IMR-90 (cell line): ENCODE data around the gene SNAPC4. TPM values are rescaled to one million over a fixed set of nuclear protein-coding genes. Genes with fewer than 3 reads are reported as not detected.

Experiments used
- ATAC-seq: fragments of 200-7000 bp; cut with Tn5 transposase; 2 replicates; pipeline ENCODE4 v1.9.1; 2020; ENCODE audit warnings: low read depth, mild to moderate bottlenecking, moderate library complexity
- BruUV-seq: library from RNA; stranded (reverse); fragments of 400-500 nt; replicated peaks from 2 replicates; lab custom pipeline; 2021; lab: Mats Ljungman, UMichigan
- CTCF ChIA-PET: fragments of 300-600 bp; formaldehyde crosslinking; extraction: SDS; loops from one replicate; lab custom pipeline; 2021; ENCODE audit warnings: antibody characterized with exemption; lab: Yijun Ruan, JAX
- POLR2A ChIA-PET: fragments of 300-600 bp; sonication (Branson Sonifier 250); formaldehyde crosslinking; loops from one replicate; lab custom pipeline; 2022; ENCODE audit warnings: antibody characterized with exemption; ENCODE audit not compliant: unreplicated experiment; lab: Charles Lee
- DNase-seq: peaks from one replicate; pipeline ENCODE4 v3.0.0; 2013
- H2AFZ ChIP-seq: replicated peaks from 2 replicates; pipeline ENCODE3; 2013; ENCODE audit warnings: low read length, mild to moderate bottlenecking; ENCODE audit not compliant: poor library complexity
- H2AK5ac ChIP-seq: 2 replicates; pipeline ENCODE4 v1.6.1; 2013; ENCODE audit warnings: low read depth, low read length, inconsistent platforms
- H2AK9ac ChIP-seq: replicated peaks from 2 replicates; pipeline ENCODE3; 2013; ENCODE audit warnings: mild to moderate bottlenecking, low read depth, low read length, moderate library complexity; ENCODE audit not compliant: poor library complexity
- H2BK120ac ChIP-seq: 2 replicates; pipeline ENCODE4 v1.6.1; 2013; ENCODE audit warnings: low read depth, low read length, inconsistent platforms
- H2BK15ac ChIP-seq: 3 replicates; pipeline ENCODE4 v1.6.1; 2013; ENCODE audit warnings: low read depth, low read length, inconsistent platforms
- H2BK20ac ChIP-seq: 2 replicates; pipeline ENCODE4 v1.6.1; 2013; ENCODE audit warnings: low read depth, mild to moderate bottlenecking, inconsistent platforms, low read length, moderate library complexity
- H2BK5ac ChIP-seq: 2 replicates; pipeline ENCODE4 v1.6.1; 2013; ENCODE audit warnings: mild to moderate bottlenecking, low read depth, low read length, inconsistent platforms; ENCODE audit not compliant: poor library complexity, severe bottlenecking
- H3K14ac ChIP-seq: replicated peaks from 2 replicates; pipeline ENCODE4 v1.6.1; 2013; ENCODE audit warnings: low read depth, low read length, inconsistent platforms
- H3K18ac ChIP-seq: 2 replicates; pipeline ENCODE4 v1.6.1; 2013; ENCODE audit warnings: low read depth, low read length, control low read depth
- H3K23ac ChIP-seq: 2 replicates; pipeline ENCODE4 v1.6.1; 2013; ENCODE audit warnings: low read depth, low read length, inconsistent platforms
- H3K27ac ChIP-seq: 2 replicates; pipeline ENCODE4 v1.5.1; 2013; ENCODE audit warnings: mild to moderate bottlenecking, control low read depth, low read length; ENCODE audit not compliant: insufficient read depth
- H3K27me3 ChIP-seq: 2 replicates; pipeline ENCODE4 v1.6.1; 2013; ENCODE audit warnings: low read length; ENCODE audit not compliant: control insufficient read depth, insufficient read depth
- H3K36me3 ChIP-seq: 2 replicates; pipeline ENCODE4 v1.6.1; 2013; ENCODE audit warnings: low read length, mixed read lengths; ENCODE audit not compliant: control insufficient read depth, insufficient read depth
- H3K4ac ChIP-seq: 2 replicates; pipeline ENCODE4 v1.6.1; 2013; ENCODE audit warnings: low read depth, low read length, inconsistent platforms
- H3K4me1 ChIP-seq: 2 replicates; pipeline ENCODE4 v1.6.1; 2013; ENCODE audit warnings: low read length, mixed read lengths; ENCODE audit not compliant: control insufficient read depth, insufficient read depth
- H3K4me2 ChIP-seq: 2 replicates; pipeline ENCODE4 v1.6.1; 2013; ENCODE audit warnings: low read depth, mild to moderate bottlenecking, control low read depth, low read length, moderate library complexity
- H3K4me3 ChIP-seq: 2 replicates; pipeline ENCODE4 v1.5.1; 2013; ENCODE audit warnings: low read depth, mild to moderate bottlenecking, control low read depth, low read length, moderate library complexity; ENCODE audit not compliant: insufficient read depth
- H3K56ac ChIP-seq: 2 replicates; pipeline ENCODE4 v1.6.1; 2013; ENCODE audit warnings: low read length, inconsistent platforms; ENCODE audit not compliant: insufficient read depth; ENCODE audit errors: extremely low read depth
- H3K79me1 ChIP-seq, 2 experiments: 2 replicates each; pipeline ENCODE4 v1.6.1; 2013; ENCODE audit warnings: low read length in 2 of 2, inconsistent platforms in 1 of 2, low read depth in 1 of 2
- H3K9ac ChIP-seq: 2 replicates; pipeline ENCODE4 v1.6.1; 2013; ENCODE audit warnings: low read depth, low read length, control low read depth
- H3K9me1 ChIP-seq: 2 replicates; pipeline ENCODE4 v1.6.1; 2013; ENCODE audit warnings: low read length, inconsistent platforms; ENCODE audit not compliant: insufficient read depth
- H3K9me3 ChIP-seq: 2 replicates; pipeline ENCODE4 v1.6.1; 2013; ENCODE audit warnings: low read length; ENCODE audit not compliant: control insufficient read depth, insufficient read depth
- H4K20me1 ChIP-seq: 2 replicates; pipeline ENCODE4 v1.6.1; 2013; ENCODE audit warnings: low read length, inconsistent platforms; ENCODE audit not compliant: insufficient read depth
- H4K5ac ChIP-seq: 2 replicates; pipeline ENCODE4 v1.6.1; 2013; ENCODE audit warnings: mild to moderate bottlenecking, low read depth, low read length, control low read depth
- H4K8ac ChIP-seq, 2 experiments: 2 replicates each; pipeline ENCODE4 v1.6.1; 2013; ENCODE audit warnings: low read depth in 2 of 2, low read length in 2 of 2, control low read depth in 1 of 2, inconsistent platforms in 1 of 2
- H4K91ac ChIP-seq: 2 replicates; pipeline ENCODE4 v1.6.1; 2013; ENCODE audit warnings: low read depth, low read length, inconsistent platforms; ENCODE audit not compliant: insufficient read depth
- CHD1 ChIP-seq: IDR thresholded peaks from 2 replicates; pipeline ENCODE4 v1.6.1; 2012; ENCODE audit warnings: low read depth, low read length, improper control_type of control experiment
- ELK1 ChIP-seq: fragments of 150-350 bp; IDR thresholded peaks from 2 replicates; pipeline ENCODE4 v1.6.1; 2016; ENCODE audit warnings: low read depth, mild to moderate bottlenecking, low read length, moderate library complexity, borderline replicate concordance
- MAFK ChIP-seq: IDR thresholded peaks from 2 replicates; pipeline ENCODE4 v1.6.1; 2012; ENCODE audit warnings: low read depth, low read length, improper control_type of control experiment
- MAZ ChIP-seq: IDR thresholded peaks from 2 replicates; pipeline ENCODE4 v1.6.1; 2012; ENCODE audit warnings: low read depth, mild to moderate bottlenecking, low read length, improper control_type of control experiment, moderate library complexity, borderline replicate concordance
- MXI1 ChIP-seq: IDR thresholded peaks from 2 replicates; pipeline ENCODE4 v1.6.1; 2012; ENCODE audit warnings: low read depth, mild to moderate bottlenecking, low read length, moderate library complexity, borderline replicate concordance
- NFE2L2 ChIP-seq: fragments of 150-350 bp; IDR thresholded peaks from 2 replicates; pipeline ENCODE4 v1.6.1; 2016; ENCODE audit warnings: low read depth, mild to moderate bottlenecking, low read length
- RAD21 ChIP-seq: IDR thresholded peaks from 2 replicates; pipeline ENCODE4 v1.6.1; 2012; ENCODE audit warnings: low read length, improper control_type of control experiment
- RCOR1 ChIP-seq: IDR thresholded peaks from 2 replicates; pipeline ENCODE4 v1.6.1; 2012; ENCODE audit warnings: mild to moderate bottlenecking, low read length, improper control_type of control experiment; ENCODE audit not compliant: insufficient replicate concordance
- SMC3 ChIP-seq: fragments of 150-350 bp; IDR thresholded peaks from 2 replicates; pipeline ENCODE4 v1.6.1; 2016; ENCODE audit warnings: low read depth, mild to moderate bottlenecking, antibody characterized with exemption, low read length, moderate library complexity
- USF2 ChIP-seq: fragments of 150-350 bp; IDR thresholded peaks from 2 replicates; pipeline ENCODE4 v1.6.1; 2017; ENCODE audit warnings: mild to moderate bottlenecking, antibody characterized with exemption, low read length, low read depth
- WGBS, 2 experiments: methylation state at CpG; one replicate each; pipeline versions ENCODE4 v1.1.5 to v1.1.7; 2013; ENCODE audit warnings: missing lambda C conversion rate in 2 of 2; ENCODE audit not compliant: insufficient read length in 1 of 2; ENCODE audit errors: extremely low coverage in 2 of 2; 5-methylcytosine and 5-hydroxymethylcytosine counted together
- dilution Hi-C: fragments of 300-500 bp; cut with HindIII; formaldehyde crosslinking; loops from one replicate; pipeline ENCODE4 v1.14.3; 2018; ENCODE audit warnings: low sequenced_read_pairs; ENCODE audit not compliant: unreplicated experiment
- in situ Hi-C: fragments of 300-500 bp; cut with MboI; formaldehyde crosslinking; loops from 3 replicates; pipeline ENCODE4 v1.14.3; 2019; ENCODE audit warnings: low sequenced_read_pairs, inconsistent platforms, mixed read lengths
- intact Hi-C: fragments of 100-400 bp; cut with micrococcal nuclease; formaldehyde crosslinking; loops from 2 replicates; pipeline ENCODE4 v1.10.0; 2022
- polyA plus RNA-seq, 3 experiments: library from polyadenylated mRNA; depleted of rRNA; stranded (reverse); fragments of >200 nt; gene quantifications; 2 replicates each; pipeline ENCODE4 v1.2.3, GENCODE V29; 2012; ENCODE audit warnings: low replicate concordance in 1 of 3
- total RNA-seq: library from RNA; depleted of rRNA; stranded (reverse); fragments of >200 nt; gene quantifications from 2 replicates; pipeline ENCODE4 v1.2.3, GENCODE V29; 2012
- TF ChIP-seq, protein P1 (sequence below): conservative IDR thresholded peaks from 2 replicates; pipeline ENCODE4 v1.5.1; 2012; ENCODE audit warnings: mild to moderate bottlenecking, low read depth, low read length, improper control_type of control experiment

SNAPC4 gene
- total and polyA plus RNA-seq, 2 of the 4 experiments (the other 2 are of a cell fraction) = 2.5 to 6.5 TPM

DNA sequence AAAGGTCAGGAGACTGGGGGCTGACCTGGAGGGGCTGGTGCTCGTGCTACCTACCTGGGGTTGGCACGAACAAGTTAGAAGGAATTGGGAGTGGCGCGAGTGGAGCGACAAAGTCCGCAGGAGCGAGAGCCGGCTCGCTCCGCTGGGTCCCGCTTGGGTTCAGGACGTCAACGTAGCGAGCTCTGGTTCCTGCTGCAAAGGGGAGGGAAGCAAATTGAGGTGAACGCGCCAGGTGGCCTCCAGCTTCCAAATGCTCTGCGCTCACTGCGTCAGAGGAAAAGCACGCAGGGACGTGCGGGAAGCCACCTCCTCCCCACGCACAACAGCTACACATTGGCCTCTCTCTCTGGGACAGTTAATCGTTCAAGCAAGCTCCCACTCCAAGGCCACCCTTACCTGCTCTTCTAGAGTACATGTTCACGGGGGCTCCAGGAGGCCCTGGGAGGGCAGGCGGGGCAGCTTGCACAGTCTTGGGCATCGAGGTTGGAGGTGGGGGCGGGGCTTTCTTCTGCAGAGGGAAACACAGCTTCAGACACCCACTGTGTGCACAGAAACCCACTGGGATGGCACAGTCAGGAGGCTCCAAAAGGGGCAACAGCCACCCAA lies 47.3 kb upstream of the SNAPC4 start:
- Histone ChIP-seq H3K36me3 (peaks cover 84% of the 10 kb centered on the region), H2AK5ac (no peak overlapping the region), H3K4ac (no peak overlapping the region), H4K20me1 (peaks cover 22% of the 10 kb centered on the region), H3K56ac (no peak overlapping the region), H3K4me1 (no peaks in the 10 kb centered on the region), H4K91ac (no peak overlapping the region), H3K4me2 (no peak overlapping the region), H2BK120ac (no peak overlapping the region), H2BK20ac (no peak overlapping the region), H2AFZ (no peak overlapping the region), H3K27ac (no peak overlapping the region), H2AK9ac (no peak overlapping the region), H2BK5ac (no peak overlapping the region), H3K9me3 (no peaks in the 10 kb centered on the region), H3K14ac (no peak overlapping the region), H3K18ac (no peak overlapping the region), H3K27me3 (no peaks in the 10 kb centered on the region), H3K9me1 (no peaks in the 10 kb centered on the region), H3K4me3 (no peak overlapping the region), H4K8ac (no peak overlapping the region), H3K23ac (no peak overlapping the region), H4K5ac (no peak overlapping the region), H3K79me1 (peaks cover 15 to 39% of the 10 kb centered on the region in 2 experiments; a peak in 3 of 4 replicates), H3K9ac (no peak overlapping the region), H2BK15ac (no peak overlapping the region)
- DNase-seq = no peak
- no peak for ATAC-seq
- ChIA-PET CTCF (no interaction called here), POLR2A (no interaction called here)
- in situ Hi-C loops = no loop called here
- no peak for TF ChIP-seq CHD1
- no peak for TF ChIP-seq MAFK
- TF ChIP-seq RAD21 = no peak
- no peak for TF ChIP-seq NFE2L2
- TF ChIP-seq, protein P1, sequence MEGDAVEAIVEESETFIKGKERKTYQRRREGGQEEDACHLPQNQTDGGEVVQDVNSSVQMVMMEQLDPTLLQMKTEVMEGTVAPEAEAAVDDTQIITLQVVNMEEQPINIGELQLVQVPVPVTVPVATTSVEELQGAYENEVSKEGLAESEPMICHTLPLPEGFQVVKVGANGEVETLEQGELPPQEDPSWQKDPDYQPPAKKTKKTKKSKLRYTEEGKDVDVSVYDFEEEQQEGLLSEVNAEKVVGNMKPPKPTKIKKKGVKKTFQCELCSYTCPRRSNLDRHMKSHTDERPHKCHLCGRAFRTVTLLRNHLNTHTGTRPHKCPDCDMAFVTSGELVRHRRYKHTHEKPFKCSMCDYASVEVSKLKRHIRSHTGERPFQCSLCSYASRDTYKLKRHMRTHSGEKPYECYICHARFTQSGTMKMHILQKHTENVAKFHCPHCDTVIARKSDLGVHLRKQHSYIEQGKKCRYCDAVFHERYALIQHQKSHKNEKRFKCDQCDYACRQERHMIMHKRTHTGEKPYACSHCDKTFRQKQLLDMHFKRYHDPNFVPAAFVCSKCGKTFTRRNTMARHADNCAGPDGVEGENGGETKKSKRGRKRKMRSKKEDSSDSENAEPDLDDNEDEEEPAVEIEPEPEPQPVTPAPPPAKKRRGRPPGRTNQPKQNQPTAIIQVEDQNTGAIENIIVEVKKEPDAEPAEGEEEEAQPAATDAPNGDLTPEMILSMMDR = no peak
- no peak for TF ChIP-seq MXI1
- no peak for TF ChIP-seq SMC3
- no peak for TF ChIP-seq USF2
- no peak for TF ChIP-seq ELK1
- TF ChIP-seq MAZ = no peak
- TF ChIP-seq RCOR1 = no peak
- dilution Hi-C loops = no loop called here
- no TSS peak for BruUV-seq
- WGBS, 2 experiments = 96% methylated on average over 16 of the region's 27 CpGs; no CpG with 5 or more reads in 1 of the 2 experiments
- intact Hi-C loops = no loop called here
